Stimulated activated naive CD8-positive, alpha-beta T cell treated with anti-CD3 and anti-CD28 coated beads, Interleukin-15, Interleukin-2, amounts not matched to agents 100 ng/mL and 50 ng/mL, for 24 hours (primary cell): Measurements from ENCODE around the gene DENND1A.

ENCODE experiments used
- H3K27ac Mint-ChIP-seq: one replicate; pipeline ENCODE4 v1.8.0; 2021; ENCODE audit warnings: mild to moderate bottlenecking, mixed read lengths
- H3K27me3 Mint-ChIP-seq: one replicate; pipeline ENCODE4 v1.8.0; 2021; ENCODE audit warnings: mixed read lengths
- H3K36me3 Mint-ChIP-seq: one replicate; pipeline ENCODE4 v1.8.0; 2021; ENCODE audit warnings: low read depth, mixed read lengths
- H3K4me1 Mint-ChIP-seq: one replicate; pipeline ENCODE4 v1.8.0; 2021; ENCODE audit warnings: low read depth, mixed read lengths
- H3K4me3 Mint-ChIP-seq: one replicate; pipeline ENCODE4 v1.8.0; 2021; ENCODE audit warnings: mild to moderate bottlenecking, mixed read lengths
- H3K9me3 Mint-ChIP-seq: one replicate; pipeline ENCODE4 v1.8.0; 2021; ENCODE audit warnings: mixed read lengths

Gene DENND1A

DNA sequence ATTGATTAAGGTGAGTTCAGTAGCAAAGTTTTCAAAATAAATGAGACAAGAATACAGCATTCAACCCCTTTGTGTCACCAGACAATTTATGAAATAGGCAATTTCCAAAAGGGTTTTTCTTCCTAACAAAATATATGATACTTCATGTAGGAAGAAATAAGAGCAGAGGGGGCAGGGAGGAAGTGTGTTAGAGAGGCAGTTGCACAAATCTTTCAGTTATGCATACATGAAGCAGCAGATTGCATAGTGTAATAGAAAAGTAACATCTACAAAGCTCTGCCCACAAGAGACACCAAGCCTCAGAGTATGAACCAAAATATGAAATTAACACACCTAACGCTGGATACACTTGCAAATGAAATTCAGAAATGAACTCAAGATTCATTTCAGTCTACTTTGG lies 157.0 kb downstream of the DENND1A start:
- no peaks in the 10 kb centered on the region for H3K36me3 Mint-ChIP-seq
- H3K4me1 Mint-ChIP-seq = peaks cover 21% of the 10 kb centered on the region
- no peaks in the 10 kb centered on the region for H3K9me3 Mint-ChIP-seq
- no peak overlapping the region for H3K27ac Mint-ChIP-seq
- H3K4me3 Mint-ChIP-seq = no peak overlapping the region
- H3K27me3 Mint-ChIP-seq = no peaks in the 10 kb centered on the region

DNA sequence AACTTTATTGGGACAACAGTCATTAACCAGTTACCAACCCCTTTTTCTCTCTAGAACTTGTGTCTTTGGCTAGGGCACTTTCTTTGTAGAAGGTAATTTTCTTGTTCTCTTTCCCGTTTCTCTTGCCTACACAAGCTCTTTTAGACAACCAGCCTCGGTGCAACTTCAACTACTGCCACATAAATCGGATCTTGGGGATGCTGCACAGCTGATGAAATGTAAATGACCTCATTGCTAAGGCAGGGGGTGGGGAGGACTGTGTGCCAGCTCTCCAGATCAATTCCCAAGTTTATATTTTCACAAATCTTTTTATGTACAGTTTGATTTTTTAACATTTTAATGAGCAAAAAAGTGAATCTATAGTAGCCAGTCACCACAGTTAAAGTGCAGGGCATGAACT lies 157.6 kb downstream of the DENND1A start:
- H3K4me1 Mint-ChIP-seq = peaks cover 21% of the 10 kb centered on the region
- H3K36me3 Mint-ChIP-seq = no peaks in the 10 kb centered on the region
- H3K27me3 Mint-ChIP-seq = no peaks in the 10 kb centered on the region
- no peak overlapping the region for H3K4me3 Mint-ChIP-seq
- no peaks in the 10 kb centered on the region for H3K9me3 Mint-ChIP-seq
- no peak overlapping the region for H3K27ac Mint-ChIP-seq

DNA sequence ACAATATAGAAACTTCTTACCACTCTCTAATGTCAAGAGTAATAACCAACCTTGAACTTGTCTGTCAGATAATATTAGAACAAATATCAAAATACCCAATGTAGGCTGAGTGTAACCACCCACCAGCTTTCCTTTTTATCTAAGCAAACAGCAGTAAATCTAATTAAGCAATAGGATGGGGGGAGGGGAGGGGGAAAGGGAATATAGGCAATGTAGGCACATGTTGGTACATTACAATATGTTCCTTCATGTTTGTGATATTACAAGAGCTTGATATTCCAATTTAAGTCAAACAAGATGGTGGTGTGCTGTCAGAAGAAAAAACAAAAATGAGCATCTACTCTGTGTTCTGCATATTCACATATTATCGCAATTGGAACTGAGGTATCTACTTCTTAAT lies 158.2 kb downstream of the DENND1A start:
- Mint-ChIP-seq H3K9me3 (no peaks in the 10 kb centered on the region), H3K36me3 (peaks cover under 1% of the 10 kb centered on the region), H3K4me1 (peaks cover 17% of the 10 kb centered on the region), H3K27ac (no peak overlapping the region), H3K4me3 (no peak overlapping the region), H3K27me3 (no peaks in the 10 kb centered on the region)

DNA sequence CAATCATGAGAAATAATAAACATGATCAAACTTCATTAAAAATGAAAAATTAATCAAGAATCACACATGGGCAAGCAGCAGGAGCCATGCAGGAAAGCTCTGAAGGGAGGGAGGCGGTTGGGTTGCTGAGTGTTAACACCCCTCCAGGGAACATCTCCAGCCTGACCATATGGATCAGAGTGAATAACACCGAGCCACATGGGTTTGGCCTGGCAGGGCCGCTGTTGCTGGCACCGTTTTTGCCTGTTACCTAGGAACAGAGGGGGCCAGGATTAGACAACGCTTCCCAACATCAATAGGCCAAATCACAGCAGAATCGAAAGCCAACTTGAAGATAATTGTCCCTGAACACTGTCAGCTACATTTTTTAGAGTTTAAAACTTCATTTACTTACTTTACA lies 160.2 kb downstream of the DENND1A start:
- no peaks in the 10 kb centered on the region for H3K27me3 Mint-ChIP-seq
- no peaks in the 10 kb centered on the region for H3K9me3 Mint-ChIP-seq
- no peak overlapping the region for H3K4me3 Mint-ChIP-seq
- no peak overlapping the region for H3K27ac Mint-ChIP-seq
- H3K4me1 Mint-ChIP-seq = peaks cover 3% of the 10 kb centered on the region
- H3K36me3 Mint-ChIP-seq = peaks cover 8% of the 10 kb centered on the region

DNA sequence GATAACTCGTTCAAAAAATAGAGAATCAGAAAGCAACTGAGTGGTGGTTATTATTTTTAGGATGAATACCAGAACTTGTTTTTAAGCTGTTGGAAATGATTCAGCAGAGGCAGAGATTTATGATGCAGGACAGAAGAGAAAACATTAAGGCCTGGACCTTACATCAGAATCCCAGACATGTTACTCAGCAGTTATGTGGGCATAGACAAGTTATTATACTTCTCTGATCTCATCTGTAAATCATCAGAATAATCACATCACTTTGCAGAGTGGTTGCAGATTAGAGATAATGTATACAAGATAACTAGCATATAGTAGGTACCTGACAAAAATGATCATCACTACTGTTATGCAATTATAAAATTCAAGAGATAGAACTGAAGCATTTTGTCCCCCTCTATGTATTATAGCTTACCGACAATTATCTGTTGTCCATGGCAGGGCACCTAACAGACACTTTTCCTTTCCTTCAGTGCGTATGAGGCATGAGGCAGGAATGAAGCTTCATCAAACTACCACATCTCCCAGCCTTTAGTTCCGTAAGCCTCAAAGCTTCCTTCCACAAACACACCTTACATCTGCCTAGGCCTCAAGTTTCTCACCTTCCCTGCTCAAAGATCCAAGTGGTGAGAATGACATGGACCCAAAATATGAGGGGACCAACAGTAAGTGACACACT lies 165.9 kb downstream of the DENND1A start:
- H3K36me3 Mint-ChIP-seq = peaks cover 10% of the 10 kb centered on the region
- no peak overlapping the region for H3K4me3 Mint-ChIP-seq
- H3K27ac Mint-ChIP-seq = no peak overlapping the region
- H3K4me1 Mint-ChIP-seq = no peaks in the 10 kb centered on the region
- H3K27me3 Mint-ChIP-seq = no peaks in the 10 kb centered on the region
- H3K9me3 Mint-ChIP-seq = no peaks in the 10 kb centered on the region

DNA sequence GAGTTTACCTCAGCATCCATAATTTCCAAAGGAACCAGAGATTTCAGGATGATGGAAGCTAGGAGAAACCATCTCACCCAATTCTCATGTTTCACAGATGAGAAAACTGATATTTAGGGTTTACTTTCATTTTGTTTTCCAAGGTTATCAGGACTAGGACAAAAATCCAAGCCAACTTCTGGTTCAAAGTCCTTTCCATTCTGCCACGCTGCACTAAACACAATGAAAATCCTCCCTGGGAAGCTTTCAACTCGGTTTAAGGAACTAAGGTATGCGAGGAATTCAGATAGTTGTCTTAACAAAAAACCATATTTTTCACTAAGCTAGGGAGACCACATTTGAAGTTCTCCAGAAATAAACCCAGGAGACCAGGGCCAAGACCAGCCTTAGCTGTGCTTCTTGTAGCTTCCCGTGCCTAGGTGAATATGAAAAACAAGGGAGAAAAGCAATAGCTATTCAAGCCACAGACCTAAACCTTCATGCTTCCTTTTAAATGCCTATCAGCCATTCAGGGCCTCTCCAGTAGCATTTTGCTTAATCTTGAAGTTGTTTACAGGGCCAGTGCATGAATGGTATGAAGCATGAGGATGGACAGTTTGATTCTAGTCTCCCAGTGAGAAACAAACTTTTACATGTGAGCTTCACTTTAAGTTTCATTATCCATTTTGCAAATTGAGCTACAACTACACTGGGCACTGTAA lies 167.9 kb downstream of the DENND1A start:
- Mint-ChIP-seq H3K36me3 (peaks cover 18% of the 10 kb centered on the region), H3K27ac (no peak overlapping the region), H3K27me3 (no peaks in the 10 kb centered on the region), H3K4me1 (no peaks in the 10 kb centered on the region), H3K9me3 (no peaks in the 10 kb centered on the region), H3K4me3 (no peak overlapping the region)

DNA sequence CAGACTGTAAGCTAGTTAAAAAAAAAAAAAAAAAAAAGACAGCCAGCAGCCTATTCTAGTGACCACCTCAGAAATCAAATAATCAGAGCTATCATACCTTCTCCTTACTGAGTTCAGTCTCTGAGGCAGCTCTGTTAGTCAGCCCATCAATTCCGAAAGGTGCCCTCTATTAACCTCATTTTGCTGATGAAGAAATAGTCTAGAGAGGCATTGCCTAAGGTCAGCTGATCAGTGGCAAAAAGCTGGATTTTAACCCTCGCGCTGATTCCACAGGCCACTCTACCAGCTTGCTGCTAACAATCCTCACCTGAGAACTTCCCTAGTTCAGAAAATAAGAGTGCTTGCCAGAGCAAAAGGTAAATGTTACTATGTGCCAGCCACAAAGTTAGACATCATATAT lies 172.0 kb downstream of the DENND1A start:
- peaks cover 25% of the 10 kb centered on the region for H3K36me3 Mint-ChIP-seq
- no peak overlapping the region for H3K4me3 Mint-ChIP-seq
- no peaks in the 10 kb centered on the region for H3K27me3 Mint-ChIP-seq
- no peak overlapping the region for H3K27ac Mint-ChIP-seq
- no peaks in the 10 kb centered on the region for H3K4me1 Mint-ChIP-seq
- no peaks in the 10 kb centered on the region for H3K9me3 Mint-ChIP-seq

DNA sequence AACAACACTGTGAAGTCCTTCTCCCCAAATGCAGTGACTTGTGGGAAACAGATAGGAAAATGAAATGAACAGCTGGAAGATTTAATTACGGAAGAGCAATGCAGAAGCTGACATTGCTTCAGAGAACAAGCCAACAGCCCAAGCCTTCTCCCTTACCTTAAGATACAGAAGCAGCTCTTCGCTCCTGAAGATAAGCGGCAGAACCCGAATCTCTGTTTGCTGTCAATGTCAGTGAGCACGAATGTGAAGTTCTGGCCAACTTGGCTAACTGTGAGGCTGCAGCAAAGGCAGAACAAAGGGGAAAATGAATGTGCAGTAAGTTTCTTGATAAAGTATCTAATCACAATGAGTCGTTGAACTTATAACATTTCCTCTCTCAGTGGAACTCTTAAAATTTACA lies 172.4 kb downstream of the DENND1A start:
- Mint-ChIP-seq H3K4me3 (no peak overlapping the region), H3K9me3 (no peaks in the 10 kb centered on the region), H3K4me1 (no peaks in the 10 kb centered on the region), H3K36me3 (peaks cover 25% of the 10 kb centered on the region), H3K27me3 (no peaks in the 10 kb centered on the region), H3K27ac (no peak overlapping the region)

DNA sequence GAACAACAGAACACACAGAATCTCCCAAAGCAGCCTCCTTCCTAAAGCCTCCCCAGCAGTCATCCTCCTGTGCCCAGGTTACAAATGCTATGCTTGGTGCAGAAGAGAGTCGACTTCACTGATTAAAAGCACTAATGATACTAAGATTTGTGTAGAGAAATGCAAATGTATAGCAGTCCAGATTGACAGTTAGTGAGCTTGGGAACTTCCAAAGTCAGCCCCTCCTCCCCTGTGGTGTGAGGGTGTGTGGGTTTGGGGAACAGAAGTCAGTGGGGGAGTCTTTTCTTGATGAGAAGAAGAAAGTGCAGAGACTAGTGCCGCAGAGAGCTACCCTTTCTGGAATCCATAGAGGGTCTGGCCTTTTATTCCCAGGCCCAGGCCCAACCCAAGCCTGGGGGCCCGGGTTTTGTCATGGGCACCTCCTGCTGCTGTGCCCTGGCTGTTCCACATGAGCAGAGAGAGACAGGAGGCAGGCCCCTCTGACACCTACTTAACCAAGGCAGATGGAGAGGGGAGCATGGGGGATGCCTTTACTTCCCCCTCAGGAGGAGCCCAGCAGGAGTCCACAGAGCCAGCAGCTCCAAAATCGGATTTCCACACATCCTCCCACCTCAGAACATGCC lies 173.3 kb downstream of the DENND1A start:
- Mint-ChIP-seq H3K27ac (peak overlapping the region; percentile 12), H3K4me3 (no peak overlapping the region), H3K36me3 (peaks cover 29% of the 10 kb centered on the region), H3K9me3 (no peaks in the 10 kb centered on the region), H3K4me1 (peaks cover 1% of the 10 kb centered on the region), H3K27me3 (no peaks in the 10 kb centered on the region)

DNA sequence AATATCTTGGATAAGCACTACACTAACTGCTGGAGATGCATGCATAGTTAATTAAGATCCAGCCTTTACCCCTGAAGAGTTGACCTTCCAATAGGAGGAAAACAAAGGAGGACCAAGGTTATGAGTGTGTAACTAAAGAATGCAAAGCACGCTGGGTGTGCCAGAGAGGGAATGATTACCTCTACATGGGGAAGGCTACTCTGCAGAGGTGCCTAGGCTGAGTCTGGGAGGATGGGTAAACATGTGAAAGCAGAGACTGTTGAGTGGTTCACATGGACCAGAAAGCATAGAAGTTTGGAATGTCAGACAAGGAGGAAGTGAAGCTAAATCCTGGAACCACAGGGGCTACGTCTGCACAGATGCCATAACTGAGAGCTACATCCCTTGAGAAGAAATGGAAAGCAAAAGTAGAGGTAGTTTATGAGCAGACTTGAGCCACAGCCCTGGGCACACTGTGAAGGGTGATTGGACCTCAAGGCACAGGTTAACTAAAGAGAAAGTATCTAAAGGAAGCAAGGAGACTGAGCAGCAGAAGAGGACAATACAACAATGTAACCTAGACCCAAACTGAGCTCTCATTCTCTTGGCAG lies 176.2 kb downstream of the DENND1A start:
- H3K4me1 Mint-ChIP-seq = peaks cover 23% of the 10 kb centered on the region
- H3K27ac Mint-ChIP-seq = peak overlapping the region; percentile 22
- H3K4me3 Mint-ChIP-seq = no peak overlapping the region
- no peaks in the 10 kb centered on the region for H3K27me3 Mint-ChIP-seq
- peaks cover 32% of the 10 kb centered on the region for H3K36me3 Mint-ChIP-seq
- no peaks in the 10 kb centered on the region for H3K9me3 Mint-ChIP-seq

DNA sequence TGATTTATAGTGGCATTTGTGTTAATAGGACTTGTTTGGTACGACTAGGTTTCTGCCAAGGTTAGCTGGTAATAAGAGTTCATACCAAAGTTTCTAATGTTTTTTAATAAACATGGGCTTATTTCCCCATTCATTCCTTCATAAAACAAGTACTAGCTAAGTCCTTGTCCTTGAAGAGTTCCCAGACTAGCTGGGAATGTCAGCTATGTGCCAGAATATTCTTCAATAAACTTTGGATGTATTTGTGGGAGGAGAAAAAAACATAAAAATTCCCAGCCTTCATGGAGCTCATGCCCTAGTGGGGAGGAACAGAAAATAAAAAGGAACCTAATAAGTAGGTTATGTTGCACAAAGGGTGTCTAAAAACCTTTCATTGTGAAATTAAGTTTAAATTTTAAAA lies 176.9 kb downstream of the DENND1A start:
- peaks cover 24% of the 10 kb centered on the region for H3K4me1 Mint-ChIP-seq
- H3K9me3 Mint-ChIP-seq = no peaks in the 10 kb centered on the region
- peaks cover 33% of the 10 kb centered on the region for H3K36me3 Mint-ChIP-seq
- no peak overlapping the region for H3K27ac Mint-ChIP-seq
- H3K4me3 Mint-ChIP-seq = no peak overlapping the region
- no peaks in the 10 kb centered on the region for H3K27me3 Mint-ChIP-seq

DNA sequence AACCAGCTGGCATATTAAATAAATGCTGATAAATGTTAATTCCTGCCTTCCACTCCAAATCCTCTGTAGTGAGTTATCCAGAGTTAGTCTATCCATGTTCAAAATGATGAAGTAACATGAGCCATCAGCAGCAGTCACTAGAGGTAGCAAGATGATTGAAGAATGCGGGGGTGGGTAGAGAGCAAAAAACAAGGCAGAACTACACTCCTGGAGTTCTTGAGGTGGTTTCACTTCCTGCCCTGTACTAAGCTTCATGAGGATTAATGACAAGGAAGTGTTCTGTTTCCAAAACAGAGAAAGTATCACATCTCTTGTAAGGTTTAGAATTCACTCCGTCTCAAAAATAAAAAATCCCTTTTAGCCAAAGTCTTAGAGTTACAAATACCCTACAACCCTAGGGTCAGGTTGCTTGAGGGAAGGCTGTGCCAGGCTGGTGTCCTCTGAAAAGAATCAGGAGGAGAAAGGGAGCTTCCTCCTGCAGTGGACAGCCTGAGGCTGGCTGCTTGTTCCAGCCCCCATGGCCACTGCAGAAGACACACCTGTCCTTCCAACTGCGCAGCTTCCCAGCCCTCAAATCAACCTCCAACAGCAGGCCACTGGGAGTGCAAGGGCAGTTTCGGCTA lies 180.2 kb downstream of the DENND1A start:
- H3K27me3 Mint-ChIP-seq = no peaks in the 10 kb centered on the region
- no peak overlapping the region for H3K4me3 Mint-ChIP-seq
- H3K36me3 Mint-ChIP-seq = peaks cover 16% of the 10 kb centered on the region
- no peaks in the 10 kb centered on the region for H3K9me3 Mint-ChIP-seq
- no peak overlapping the region for H3K27ac Mint-ChIP-seq
- H3K4me1 Mint-ChIP-seq = peaks cover 24% of the 10 kb centered on the region

DNA sequence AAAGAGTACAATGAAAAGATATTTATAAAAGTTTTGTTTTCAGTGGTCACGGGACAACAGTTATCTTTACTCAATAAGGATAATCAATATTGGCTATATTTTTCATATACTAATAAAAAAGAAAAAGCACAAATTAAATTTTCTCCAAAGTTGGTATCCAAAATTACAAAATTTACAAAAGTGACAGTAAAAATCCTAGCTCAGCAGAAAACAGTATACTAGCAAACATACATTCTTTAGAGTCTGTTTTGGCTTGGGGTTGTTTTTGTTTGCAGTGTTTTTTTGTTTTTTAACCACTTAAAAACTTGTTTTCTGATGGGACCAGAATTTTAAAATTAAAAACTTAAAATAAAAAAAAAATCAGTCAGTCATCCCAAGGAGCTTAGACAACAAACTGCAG lies 183.2 kb downstream of the DENND1A start:
- Mint-ChIP-seq H3K36me3 (peaks cover 8% of the 10 kb centered on the region), H3K27ac (no peak overlapping the region), H3K4me3 (no peak overlapping the region), H3K4me1 (peaks cover 24% of the 10 kb centered on the region), H3K9me3 (no peaks in the 10 kb centered on the region), H3K27me3 (no peaks in the 10 kb centered on the region)

DNA sequence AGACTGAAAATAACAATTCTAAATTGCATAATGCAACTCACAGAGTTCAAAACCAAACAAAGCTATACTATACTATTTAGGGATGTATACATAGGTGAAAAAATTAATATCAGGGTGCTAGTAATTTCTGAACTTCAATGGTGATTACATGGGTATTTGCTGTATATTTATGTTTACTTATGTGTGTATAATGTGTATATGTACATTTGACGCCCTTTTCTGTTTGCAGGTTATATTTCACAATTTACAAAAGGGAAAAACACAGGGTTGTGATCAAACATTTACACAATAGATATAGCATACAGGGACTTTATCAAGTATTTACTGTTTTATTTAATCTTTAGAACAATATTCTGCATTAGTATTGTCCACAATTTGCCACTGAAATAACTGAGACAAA lies 184.0 kb downstream of the DENND1A start:
- Mint-ChIP-seq H3K4me1 (peaks cover 26% of the 10 kb centered on the region), H3K27me3 (no peaks in the 10 kb centered on the region), H3K9me3 (no peaks in the 10 kb centered on the region), H3K4me3 (no peak overlapping the region), H3K27ac (no peak overlapping the region), H3K36me3 (peaks cover 4% of the 10 kb centered on the region)

DNA sequence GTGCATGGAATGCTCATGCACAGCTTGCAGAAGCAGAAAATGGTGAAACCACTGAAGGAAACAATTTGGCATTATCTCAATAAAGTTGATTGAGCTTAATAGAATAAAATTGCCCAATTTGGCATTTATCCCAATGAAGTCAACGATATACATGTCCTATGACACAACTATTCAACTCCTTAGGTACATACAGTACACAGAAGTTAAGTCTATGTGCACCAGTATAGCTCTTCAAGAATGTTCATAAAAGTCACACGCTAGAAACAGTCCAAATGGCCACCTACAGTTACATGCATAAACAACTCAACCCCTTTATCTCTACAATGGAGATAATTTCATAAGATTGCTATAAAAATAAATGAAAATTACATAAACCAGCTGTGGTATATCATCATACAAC lies 184.5 kb downstream of the DENND1A start:
- Mint-ChIP-seq H3K4me1 (peaks cover 26% of the 10 kb centered on the region), H3K9me3 (no peaks in the 10 kb centered on the region), H3K27me3 (no peaks in the 10 kb centered on the region), H3K27ac (no peak overlapping the region), H3K36me3 (peaks cover 4% of the 10 kb centered on the region), H3K4me3 (no peak overlapping the region)
